ENCODE measurements around the gene ARHGAP15. TPM values are rescaled to one million over a fixed set of nuclear protein-coding genes. Genes with fewer than 3 reads are reported as not detected.

Gene ARHGAP15
- total RNA-seq, 1 donor from 2014 or later = 7.0 TPM

- Histone ChIP-seq H3K4me3 (no peak overlapping the region), H3K27ac (replicated peaks) (no peak overlapping the region), H3K9me3 (replicated peaks) (no peaks in the 10 kb centered on the region), H3K27me3 (ENCODE audit: low read depth) (no peaks in the 10 kb centered on the region), H3K4me1 (no peaks in the 10 kb centered on the region), H3K36me3 (no peaks in the 10 kb centered on the region)
- intact Hi-C loops (cut with micrococcal nuclease) = no loop called here
- no peak for DNase-seq
- TF ChIP-seq CTCF (IDR thresholded peaks at IDR 0.05; ENCODE audit: borderline replicate concordance) = no peak
These were observed 492.9 kb downstream of the ARHGAP15 start for GRCh38 chr2:143622106-143622505.

GRCh38 chr2:143623231-143623908 lies 494.2 kb downstream of the ARHGAP15 start:
- no peaks in the 10 kb centered on the region for H3K9me3 ChIP-seq (replicated peaks)
- peak overlapping the region; percentile 5 for H3K27ac ChIP-seq (replicated peaks)
- no peaks in the 10 kb centered on the region for H3K4me1 ChIP-seq
- H3K27me3 ChIP-seq (ENCODE audit: low read depth) = no peaks in the 10 kb centered on the region
- H3K4me3 ChIP-seq = no peak overlapping the region
- TF ChIP-seq CTCF (IDR thresholded peaks at IDR 0.05; ENCODE audit: borderline replicate concordance) = no peak
- DNase-seq = no peak
- intact Hi-C loops (cut with micrococcal nuclease) = no loop called here
- no peaks in the 10 kb centered on the region for H3K36me3 ChIP-seq

DNA sequence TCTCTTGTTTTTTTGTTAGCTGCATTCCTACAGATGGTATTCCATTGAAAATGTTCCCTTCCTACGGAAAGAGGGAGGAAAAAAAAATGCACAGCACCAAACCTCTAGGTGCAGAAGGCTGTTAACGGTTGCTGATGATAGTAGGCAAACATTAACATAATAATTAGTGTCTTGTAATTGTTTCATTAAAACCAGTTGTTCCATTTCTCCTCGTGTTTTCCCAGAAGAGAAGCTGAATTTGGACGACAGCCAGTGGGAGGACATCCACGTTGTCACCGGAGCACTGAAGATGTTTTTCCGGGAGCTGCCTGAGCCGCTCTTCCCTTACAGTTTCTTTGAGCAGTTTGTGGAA lies 494.7 kb downstream of the ARHGAP15 start:
- H3K27me3 ChIP-seq (ENCODE audit: low read depth) = no peaks in the 10 kb centered on the region
- H3K4me3 ChIP-seq = no peak overlapping the region
- no peaks in the 10 kb centered on the region for H3K36me3 ChIP-seq
- no peaks in the 10 kb centered on the region for H3K9me3 ChIP-seq (replicated peaks)
- H3K27ac ChIP-seq (replicated peaks) = peak overlapping the region; percentile 5
- no peak for DNase-seq
- TF ChIP-seq CTCF (IDR thresholded peaks at IDR 0.05; ENCODE audit: borderline replicate concordance) = no peak
- intact Hi-C loops (cut with micrococcal nuclease) = no loop called here
- H3K4me1 ChIP-seq = no peaks in the 10 kb centered on the region

GRCh38 chr2:143629340-143629739 lies 500.1 kb downstream of the ARHGAP15 start:
- H3K27me3 ChIP-seq (ENCODE audit: low read depth) = no peaks in the 10 kb centered on the region
- H3K4me1 ChIP-seq = no peaks in the 10 kb centered on the region
- TF ChIP-seq CTCF (IDR thresholded peaks at IDR 0.05; ENCODE audit: borderline replicate concordance) = no peak
- DNase-seq = no peak
- H3K4me3 ChIP-seq = no peak overlapping the region
- H3K9me3 ChIP-seq (replicated peaks) = peaks cover 11% of the 10 kb centered on the region
- no peaks in the 10 kb centered on the region for H3K36me3 ChIP-seq
- intact Hi-C loops (cut with micrococcal nuclease) = no loop called here
- H3K27ac ChIP-seq (replicated peaks) = no peak overlapping the region

DNA sequence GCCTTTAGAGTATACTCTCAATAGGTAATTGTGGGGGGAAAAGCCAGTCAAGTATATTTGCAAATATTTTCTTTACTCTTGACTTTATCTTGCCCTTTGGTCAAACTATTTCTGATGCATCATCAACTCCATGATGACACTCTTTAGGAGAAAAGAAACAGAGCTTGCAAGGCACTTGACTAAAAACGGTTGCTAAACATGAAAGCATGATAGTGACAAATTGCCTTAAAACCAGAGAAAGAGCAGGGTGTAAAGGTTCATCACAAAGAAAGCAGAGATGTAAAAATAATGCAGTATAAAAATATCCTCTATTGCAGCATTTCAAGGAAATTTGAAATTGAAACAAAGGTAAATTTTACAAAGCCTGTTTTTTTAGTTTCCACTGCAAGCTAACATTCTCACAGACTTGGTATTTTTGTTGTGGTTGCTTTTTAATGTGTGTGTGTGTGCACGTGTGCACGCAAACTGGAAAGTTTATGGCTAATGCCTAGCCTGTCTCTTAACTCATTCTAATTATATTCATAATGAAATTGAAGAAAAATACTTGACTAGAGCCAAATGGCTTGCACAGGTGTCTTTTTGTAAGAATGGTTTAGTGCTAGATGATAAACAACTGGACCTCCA lies 503.6 kb downstream of the ARHGAP15 start:
- Histone ChIP-seq H3K36me3 (no peaks in the 10 kb centered on the region), H3K27me3 (ENCODE audit: low read depth) (no peaks in the 10 kb centered on the region), H3K27ac (replicated peaks) (no peak overlapping the region), H3K9me3 (replicated peaks) (peaks cover 26% of the 10 kb centered on the region), H3K4me3 (no peak overlapping the region), H3K4me1 (no peaks in the 10 kb centered on the region)
- no peak for TF ChIP-seq CTCF (IDR thresholded peaks at IDR 0.05; ENCODE audit: borderline replicate concordance)
- DNase-seq = no peak
- intact Hi-C loops (cut with micrococcal nuclease) = no loop called here
